Skeletal muscle cell (primary cell): ENCODE results near the gene EXOC4.
A peak's percentile ranks its signal among the peaks of the same experiment; 100 is the strongest.
"Not testable (repeated sequence)": the region's sequence is repeated elsewhere in the genome, so short reads cannot be mapped to it uniquely, and the experiment has no call there.

Experiments used
- DNase-seq: peaks from one replicate; pipeline ENCODE4 v3.0.0-alpha.2; 2010; ENCODE audit warnings: low read depth
- H3K4me3 ChIP-seq: 2 replicates; pipeline ENCODE4 v1.5.1; 2011; ENCODE audit warnings: low read depth, mild to moderate bottlenecking, control low read depth, low read length, moderate library complexity

The EXOC4 gene

DNA sequence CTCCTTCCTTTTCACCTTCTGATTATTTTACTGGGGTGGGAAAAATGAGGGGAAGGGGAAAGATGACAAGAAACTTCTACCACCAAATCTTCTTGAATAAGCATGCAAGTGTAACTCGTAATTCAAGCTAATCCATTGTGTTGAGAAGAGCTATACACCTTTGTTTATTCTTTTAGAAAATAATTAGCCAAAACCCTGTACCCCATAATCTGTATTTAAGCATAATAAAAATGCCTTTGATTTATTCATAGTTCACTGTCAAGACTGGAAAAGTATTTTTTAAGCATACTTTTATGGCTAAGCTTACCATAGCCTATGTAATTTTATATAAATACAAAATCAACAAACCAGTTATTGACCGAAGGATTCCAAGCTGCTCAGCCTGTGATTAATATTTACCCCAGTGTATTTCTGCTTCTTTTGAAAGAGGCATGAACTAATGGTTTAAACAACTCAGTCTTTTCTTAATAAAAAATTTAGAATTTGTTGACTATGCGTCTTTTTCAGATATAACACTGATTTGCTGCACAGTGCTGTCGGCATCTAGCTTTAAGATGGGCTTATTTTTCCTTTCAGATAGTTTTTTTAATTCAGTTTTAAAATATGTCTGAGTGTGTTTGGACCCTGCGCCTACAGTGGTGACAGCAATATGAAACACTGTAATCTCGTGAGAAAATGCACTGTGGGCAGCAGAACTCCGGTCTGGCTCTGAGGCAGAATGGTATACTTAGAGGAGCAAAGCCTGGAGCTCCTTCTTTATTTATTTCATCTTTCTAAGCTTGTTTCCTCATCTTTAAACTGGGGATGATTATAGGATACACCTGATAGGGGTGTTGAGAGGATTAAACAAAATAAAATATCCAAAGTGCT lies 635.4 kb downstream of the EXOC4 start:
- H3K4me3 ChIP-seq: no peak overlapping the region
- no peak for DNase-seq

DNA sequence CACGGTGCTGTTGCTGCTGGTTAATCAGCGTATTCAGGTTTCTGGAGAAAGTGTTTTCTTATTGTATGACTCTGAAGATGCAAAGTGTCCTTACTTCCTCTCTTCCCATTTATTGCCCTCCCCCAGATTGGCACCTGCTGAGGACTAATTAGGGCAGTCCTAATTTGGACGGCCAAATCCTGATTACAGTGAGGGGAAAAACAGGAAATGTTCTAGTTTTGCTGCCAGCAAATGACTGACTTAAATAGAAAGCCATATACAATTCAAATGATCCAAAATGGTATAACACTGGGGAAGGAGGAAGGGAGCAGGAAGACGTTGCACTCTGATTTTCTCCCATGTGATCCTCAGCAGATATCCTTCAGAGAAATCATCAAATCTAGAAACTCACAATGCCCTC lies 651.9 kb downstream of the EXOC4 start:
- no peak for DNase-seq
- no peak overlapping the region for H3K4me3 ChIP-seq

- DNase-seq, H3K4me3 ChIP-seq: not testable (repeated sequence)
Measured at GRCh38 chr7:133906553-133906952, 653.7 kb downstream of the EXOC4 start.

- no peak for DNase-seq
- H3K4me3 ChIP-seq: no peak overlapping the region
Measured at GRCh38 chr7:133910761-133911160, 657.9 kb downstream of the EXOC4 start.

- no peak for DNase-seq
- H3K4me3 ChIP-seq: no peak overlapping the region
Measured at GRCh38 chr7:133911724-133912123, 658.8 kb downstream of the EXOC4 start.

DNA sequence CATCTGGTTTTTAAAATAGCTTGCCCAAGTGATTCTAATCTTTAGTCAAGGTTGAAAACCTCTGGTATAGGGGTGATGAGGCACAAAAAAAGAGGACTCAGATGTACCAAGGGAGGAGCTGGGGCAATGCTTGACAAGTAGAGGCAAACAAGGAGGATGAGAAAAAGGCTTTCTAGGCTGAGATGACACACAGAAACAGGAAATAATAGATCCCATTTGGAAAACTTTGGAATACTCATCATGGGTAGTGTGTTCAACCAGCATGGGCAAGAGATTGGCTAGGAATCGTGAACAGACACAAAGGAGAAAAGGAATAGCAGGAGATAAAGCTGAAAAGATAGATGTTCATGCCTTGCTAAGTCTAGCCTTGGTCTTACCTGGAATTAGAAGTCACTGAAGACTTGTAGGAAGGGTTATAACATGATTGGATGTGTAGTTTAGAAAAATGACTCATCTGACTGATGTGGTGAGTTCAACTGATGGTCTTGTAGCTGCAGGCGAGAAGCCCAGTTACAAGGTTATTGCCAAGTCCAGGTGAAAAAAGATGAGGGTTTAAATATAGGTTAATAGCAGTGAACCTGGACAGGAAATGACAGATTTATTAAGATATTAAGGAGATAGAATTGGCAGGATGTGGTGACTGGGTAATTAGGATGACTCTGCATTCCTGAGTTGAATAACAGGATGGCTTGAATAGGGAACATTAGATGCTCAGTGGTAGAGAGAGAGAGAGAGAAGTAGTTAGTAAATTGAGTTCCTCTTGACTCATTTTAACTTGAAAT lies 660.2 kb downstream of the EXOC4 start:
- no peak for DNase-seq
- no peak overlapping the region for H3K4me3 ChIP-seq

- no peak for DNase-seq
- H3K4me3 ChIP-seq: no peak overlapping the region
Measured at GRCh38 chr7:133916621-133917020, 663.7 kb downstream of the EXOC4 start.

DNA sequence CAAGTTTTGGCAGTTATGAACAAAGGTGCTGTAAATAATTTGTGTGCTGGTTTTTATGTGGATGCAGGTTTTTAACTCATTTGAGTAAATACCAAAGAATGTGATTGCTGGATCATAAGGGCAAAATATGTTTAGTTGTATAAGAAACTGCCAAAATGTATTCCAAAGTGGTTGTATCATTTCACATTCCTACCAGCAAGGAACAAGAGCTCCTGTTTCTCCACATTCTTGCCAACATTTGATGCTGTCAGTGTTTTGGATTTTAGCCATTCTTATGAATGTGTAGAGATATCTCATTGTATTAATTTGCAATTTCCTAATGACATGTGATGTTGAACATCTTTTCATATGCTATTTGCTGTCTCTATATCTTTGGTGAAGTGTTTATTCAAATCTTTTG lies 666.9 kb downstream of the EXOC4 start:
- DNase-seq: no peak
- no peak overlapping the region for H3K4me3 ChIP-seq

GRCh38 chr7:133921635-133922182 lies 668.8 kb downstream of the EXOC4 start:
- H3K4me3 ChIP-seq: no peak overlapping the region
- DNase-seq: no peak

- no peak for DNase-seq
- H3K4me3 ChIP-seq: no peak overlapping the region
Measured at GRCh38 chr7:133923974-133924373, 671.1 kb downstream of the EXOC4 start.

DNA sequence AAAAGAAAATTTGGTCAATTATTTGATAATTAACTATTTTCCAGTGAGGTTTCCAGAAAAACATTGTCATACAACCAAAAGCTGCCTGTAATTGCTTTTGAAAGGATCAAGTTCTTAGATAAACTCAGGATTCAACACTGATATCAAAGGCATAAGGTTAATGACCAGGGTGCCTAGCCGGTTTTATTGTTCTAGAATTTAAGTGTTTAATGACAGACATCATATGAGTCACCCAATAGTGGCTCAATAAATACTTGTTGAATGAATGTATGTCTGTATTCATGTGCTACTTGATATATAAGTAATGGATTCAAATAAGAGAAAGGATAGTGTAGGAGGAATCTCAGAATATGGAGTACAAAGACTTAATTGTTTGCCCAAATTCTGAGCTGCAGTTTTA lies 678.2 kb downstream of the EXOC4 start:
- no peak overlapping the region for H3K4me3 ChIP-seq

DNA sequence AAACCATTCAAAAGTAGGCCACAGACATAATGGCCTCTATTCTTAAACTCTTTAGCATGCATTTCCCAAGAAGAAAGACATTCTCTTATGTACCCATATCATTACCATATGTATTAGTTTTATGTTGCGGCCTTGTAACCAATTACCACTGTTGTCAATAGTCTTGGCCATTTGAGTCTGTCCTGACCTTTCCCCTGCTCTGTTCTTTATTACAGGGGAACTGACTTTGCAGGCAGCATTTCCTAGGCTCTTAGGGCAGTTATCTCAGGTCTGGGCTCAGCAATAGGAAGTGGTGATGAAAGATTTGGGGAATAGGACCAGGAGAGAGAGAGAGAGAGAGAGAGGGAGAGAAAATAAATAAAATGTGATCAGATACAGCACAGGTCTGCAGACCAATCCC lies 679.7 kb downstream of the EXOC4 start:
- DNase-seq: no peak
- no peak overlapping the region for H3K4me3 ChIP-seq

More for the DNA sequence above, 678.2 kb downstream of the EXOC4 start:
- DNase-seq: no peak

- H3K4me3 ChIP-seq: no peak overlapping the region
- DNase-seq: no peak
Measured at GRCh38 chr7:133934262-133934976, 681.5 kb downstream of the EXOC4 start.

GRCh38 chr7:133934977-133935330 lies 682.1 kb downstream of the EXOC4 start:
- H3K4me3 ChIP-seq: no peak overlapping the region
- DNase-seq: no peak

- no peak overlapping the region for H3K4me3 ChIP-seq
- no peak for DNase-seq
Measured at GRCh38 chr7:133936074-133936473, 683.2 kb downstream of the EXOC4 start.

DNA sequence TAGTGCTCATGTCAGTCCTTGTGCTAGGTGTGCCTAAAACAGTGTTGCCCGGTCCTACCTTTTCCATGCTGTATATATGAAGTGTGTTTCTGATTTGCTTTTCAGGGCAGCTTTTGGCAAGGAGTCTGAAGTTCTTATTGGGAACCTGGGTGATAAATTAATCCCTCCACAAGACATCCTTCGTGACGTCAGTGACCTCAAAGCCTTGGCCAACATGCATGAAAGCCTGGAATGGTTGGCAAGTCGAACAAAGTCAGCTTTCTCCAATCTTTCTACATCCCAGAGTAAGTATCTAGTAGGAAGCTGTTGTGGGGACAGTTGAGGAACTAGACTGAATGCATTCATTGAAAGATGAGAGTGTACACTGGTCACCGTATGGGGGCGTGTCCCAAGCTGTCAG lies 684.9 kb downstream of the EXOC4 start:
- no peak overlapping the region for H3K4me3 ChIP-seq
- no peak for DNase-seq

DNA sequence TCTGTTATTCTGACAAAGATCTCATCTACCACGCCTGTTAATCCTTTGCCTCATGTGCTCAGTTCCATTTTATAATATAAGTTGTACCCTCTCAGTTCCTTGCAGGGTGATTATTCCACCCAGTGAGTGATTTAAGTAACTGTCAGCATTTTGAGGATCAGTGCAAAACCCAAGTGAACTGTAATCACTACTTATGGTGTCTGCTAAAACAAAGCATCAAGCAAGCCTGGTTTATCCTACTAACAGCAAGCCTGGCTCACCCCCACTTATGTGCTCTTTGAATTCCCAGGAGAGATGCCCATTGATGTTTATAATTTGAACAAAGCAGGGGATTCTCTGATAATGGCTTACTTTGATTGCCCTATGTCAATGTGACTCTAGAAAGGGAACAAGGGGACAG lies 687.5 kb downstream of the EXOC4 start:
- no peak overlapping the region for H3K4me3 ChIP-seq
- no peak for DNase-seq

DNA sequence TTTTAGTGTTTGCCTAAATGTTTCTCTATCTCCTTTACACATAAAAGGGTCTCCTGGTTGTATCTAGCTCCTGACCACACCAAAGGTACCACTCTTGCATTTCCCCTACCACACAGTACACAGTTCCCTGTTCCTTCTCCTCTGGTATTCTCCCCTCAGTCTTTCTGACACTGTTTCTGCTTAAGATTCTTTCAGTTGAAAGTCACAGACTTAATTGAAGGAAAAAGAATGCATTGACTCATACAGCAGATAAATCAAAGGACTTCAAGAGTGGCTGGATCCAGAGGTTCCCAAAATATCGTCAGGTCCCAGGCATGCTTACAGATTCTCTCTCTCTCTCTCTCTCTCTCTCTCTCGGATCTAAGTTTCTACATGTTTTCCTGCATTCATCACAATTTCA lies 688.6 kb downstream of the EXOC4 start:
- no peak overlapping the region for H3K4me3 ChIP-seq
- peak; percentile 4 for DNase-seq

GRCh38 chr7:133945497-133945896 lies 692.6 kb downstream of the EXOC4 start:
- no peak overlapping the region for H3K4me3 ChIP-seq
- DNase-seq: no peak
